ENCODE measurements around the gene PHF24. TPM values are rescaled to one million over a fixed set of nuclear protein-coding genes. Genes with fewer than 3 reads are reported as not detected.
A peak's percentile ranks its signal among the peaks of the same experiment; 100 is the strongest.

The PHF24 gene
- polyA plus RNA-seq, 1 of the 3 experiments (the other 2 are of a cell fraction): not detected

GRCh38 chr9:34983209-34983608 lies 25.1 kb downstream of the PHF24 start:
- ChIA-PET CTCF (interaction anchor here (2.2 to 8.2 kb wide), 4 partner anchors 13 to 85 kb away, joined by 5 to 155 read pairs (median 40); no protein-coding TSS in a partner anchor), POLR2A (no interaction called here)
- Histone ChIP-seq H3F3A (replicated peaks; ENCODE audit: insufficient read depth) (no peaks in the 10 kb centered on the region), H3K27ac (ENCODE audit: low read depth in 2 of 2, low read length in 1 of 2) (no peak overlapping the region), H3K9ac (no peak overlapping the region), H3K4me3 (ENCODE audit: low read depth in 2 of 2, low read length in 1 of 2) (no peak overlapping the region), H3K36me3 (replicated peaks in 1 of 2; ENCODE audit: control insufficient read depth in 1 of 2, insufficient read depth in 2 of 2, low read length in 1 of 2) (no peaks in the 10 kb centered on the region), H4K20me1 (ENCODE audit: insufficient read depth) (no peaks in the 10 kb centered on the region), H3K4me2 (no peak overlapping the region), H3K9me2 (no peaks in the 10 kb centered on the region), H3K27me3 (ENCODE audit: insufficient read depth) (peaks cover 6% of the 10 kb centered on the region), H3K4me1 (ENCODE audit: control insufficient read depth in 1 of 2, insufficient read depth in 2 of 2, low read depth in 1 of 2, low read length in 1 of 2) (peaks cover 0 to 29% of the 10 kb centered on the region in 2 experiments; a peak in 1 of 4 replicates), H3K9me3 (no peaks in the 10 kb centered on the region), H2AFZ (ENCODE audit: low read depth) (no peak overlapping the region), H3K79me2 (ENCODE audit: insufficient read depth) (no peaks in the 10 kb centered on the region)
- no peak for DNase-seq
- WGBS (ENCODE audit: low lambda C conversion rate): 88% methylated on average over 2 of the region's 2 CpGs
- TF ChIP-seq MAX (IDR thresholded peaks at IDR 0.05; ENCODE audit: low read depth): no peak
- TF ChIP-seq MXI1 (IDR thresholded peaks at IDR 0.05; ENCODE audit: low read depth, low read length): no peak
- no peak for TF ChIP-seq ZBTB33 (IDR thresholded peaks at IDR 0.05; ENCODE audit: borderline replicate concordance, low read depth)
- no peak for TF ChIP-seq EP300 (IDR thresholded peaks at IDR 0.05; ENCODE audit: borderline replicate concordance in 1 of 2, low read depth in 1 of 2, low read length in 1 of 2)
- no peak for TF ChIP-seq GATA2 (CRISPR knock-in tag; IDR thresholded peaks at IDR 0.05)
- no peak for TF ChIP-seq YY1 (IDR thresholded peaks at IDR 0.05; ENCODE audit: low read depth)
- TF ChIP-seq TEAD4 (IDR thresholded peaks at IDR 0.05; ENCODE audit: borderline replicate concordance, insufficient read depth): no peak
- TF ChIP-seq, protein P1, sequence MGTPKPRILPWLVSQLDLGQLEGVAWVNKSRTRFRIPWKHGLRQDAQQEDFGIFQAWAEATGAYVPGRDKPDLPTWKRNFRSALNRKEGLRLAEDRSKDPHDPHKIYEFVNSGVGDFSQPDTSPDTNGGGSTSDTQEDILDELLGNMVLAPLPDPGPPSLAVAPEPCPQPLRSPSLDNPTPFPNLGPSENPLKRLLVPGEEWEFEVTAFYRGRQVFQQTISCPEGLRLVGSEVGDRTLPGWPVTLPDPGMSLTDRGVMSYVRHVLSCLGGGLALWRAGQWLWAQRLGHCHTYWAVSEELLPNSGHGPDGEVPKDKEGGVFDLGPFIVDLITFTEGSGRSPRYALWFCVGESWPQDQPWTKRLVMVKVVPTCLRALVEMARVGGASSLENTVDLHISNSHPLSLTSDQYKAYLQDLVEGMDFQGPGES (IDR thresholded peaks at IDR 0.05; ENCODE audit: low read depth, low read length): no peak
- no peak for TF ChIP-seq NFIC (IDR thresholded peaks at IDR 0.05; ENCODE audit: borderline replicate concordance)
- TF ChIP-seq CHD2 (IDR thresholded peaks at IDR 0.05; ENCODE audit: low read length, partially characterized antibody): no peak
- no peak for TF ChIP-seq JUND (IDR thresholded peaks at IDR 0.05)

DNA sequence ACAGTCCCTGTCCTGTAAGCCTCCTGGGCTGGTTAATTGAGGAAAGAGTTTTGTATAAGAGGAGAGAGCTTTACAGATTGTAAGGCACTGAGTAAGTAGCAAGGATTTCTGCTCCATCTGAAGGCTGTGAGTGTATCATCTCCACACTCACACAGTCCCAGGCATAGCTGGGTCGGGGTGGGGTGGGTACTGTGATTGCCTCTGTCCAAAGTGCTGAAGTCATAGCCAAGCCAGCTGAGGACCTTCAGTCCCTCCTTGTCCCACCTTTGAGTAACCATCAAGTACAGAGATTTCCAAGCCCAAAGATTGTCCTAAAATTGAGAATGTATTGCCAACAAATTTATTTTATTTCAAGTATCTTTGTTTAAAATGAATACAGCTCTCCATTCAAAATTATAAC lies 26.0 kb downstream of the PHF24 start:
- Histone ChIP-seq H3K9me3 (no peaks in the 10 kb centered on the region), H3K27ac (ENCODE audit: low read depth in 2 of 2, low read length in 1 of 2) (no peak overlapping the region), H3K36me3 (replicated peaks in 1 of 2; ENCODE audit: control insufficient read depth in 1 of 2, insufficient read depth in 2 of 2, low read length in 1 of 2) (no peaks in the 10 kb centered on the region), H3K4me3 (ENCODE audit: low read depth in 2 of 2, low read length in 1 of 2) (no peak overlapping the region), H3F3A (replicated peaks; ENCODE audit: insufficient read depth) (no peaks in the 10 kb centered on the region), H3K79me2 (ENCODE audit: insufficient read depth) (no peaks in the 10 kb centered on the region), H3K9me2 (no peaks in the 10 kb centered on the region), H3K9ac (no peak overlapping the region), H3K4me1 (ENCODE audit: control insufficient read depth in 1 of 2, insufficient read depth in 2 of 2, low read depth in 1 of 2, low read length in 1 of 2) (peaks cover 0 to 37% of the 10 kb centered on the region in 2 experiments; a peak in 1 of 4 replicates), H3K4me2 (no peak overlapping the region), H4K20me1 (ENCODE audit: insufficient read depth) (no peaks in the 10 kb centered on the region), H2AFZ (ENCODE audit: low read depth) (no peak overlapping the region), H3K27me3 (ENCODE audit: insufficient read depth) (no peaks in the 10 kb centered on the region; the same call in 1 of the 2 replicates)
- 27% methylated on average over 1 of the region's 1 CpG for WGBS (ENCODE audit: low lambda C conversion rate)
- TF ChIP-seq, protein P2, sequence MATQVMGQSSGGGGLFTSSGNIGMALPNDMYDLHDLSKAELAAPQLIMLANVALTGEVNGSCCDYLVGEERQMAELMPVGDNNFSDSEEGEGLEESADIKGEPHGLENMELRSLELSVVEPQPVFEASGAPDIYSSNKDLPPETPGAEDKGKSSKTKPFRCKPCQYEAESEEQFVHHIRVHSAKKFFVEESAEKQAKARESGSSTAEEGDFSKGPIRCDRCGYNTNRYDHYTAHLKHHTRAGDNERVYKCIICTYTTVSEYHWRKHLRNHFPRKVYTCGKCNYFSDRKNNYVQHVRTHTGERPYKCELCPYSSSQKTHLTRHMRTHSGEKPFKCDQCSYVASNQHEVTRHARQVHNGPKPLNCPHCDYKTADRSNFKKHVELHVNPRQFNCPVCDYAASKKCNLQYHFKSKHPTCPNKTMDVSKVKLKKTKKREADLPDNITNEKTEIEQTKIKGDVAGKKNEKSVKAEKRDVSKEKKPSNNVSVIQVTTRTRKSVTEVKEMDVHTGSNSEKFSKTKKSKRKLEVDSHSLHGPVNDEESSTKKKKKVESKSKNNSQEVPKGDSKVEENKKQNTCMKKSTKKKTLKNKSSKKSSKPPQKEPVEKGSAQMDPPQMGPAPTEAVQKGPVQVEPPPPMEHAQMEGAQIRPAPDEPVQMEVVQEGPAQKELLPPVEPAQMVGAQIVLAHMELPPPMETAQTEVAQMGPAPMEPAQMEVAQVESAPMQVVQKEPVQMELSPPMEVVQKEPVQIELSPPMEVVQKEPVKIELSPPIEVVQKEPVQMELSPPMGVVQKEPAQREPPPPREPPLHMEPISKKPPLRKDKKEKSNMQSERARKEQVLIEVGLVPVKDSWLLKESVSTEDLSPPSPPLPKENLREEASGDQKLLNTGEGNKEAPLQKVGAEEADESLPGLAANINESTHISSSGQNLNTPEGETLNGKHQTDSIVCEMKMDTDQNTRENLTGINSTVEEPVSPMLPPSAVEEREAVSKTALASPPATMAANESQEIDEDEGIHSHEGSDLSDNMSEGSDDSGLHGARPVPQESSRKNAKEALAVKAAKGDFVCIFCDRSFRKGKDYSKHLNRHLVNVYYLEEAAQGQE (IDR thresholded peaks at IDR 0.05; ENCODE audit: low read depth, low read length): peak; percentile 95
- TF ChIP-seq CHD2 (IDR thresholded peaks at IDR 0.05; ENCODE audit: low read length, partially characterized antibody): no peak
- DNase-seq: no peak
- ChIA-PET POLR2A (no interaction called here), CTCF (interaction anchor here (1.1 to 8.2 kb wide), 11 partner anchors 8 to 804 kb away, joined by 3 to 155 read pairs (median 11); a partner anchor contains a TSS)

Data from SK-N-SH (cell line).